Measurements from ENCODE around the gene ABO. TPM values are rescaled to one million over a fixed set of nuclear protein-coding genes. Genes with fewer than 3 reads are reported as not detected.

Gene ABO
- not detected for total RNA-seq (2021; fragmentation: NEBNext Ultra II Directional; extraction: Animal tissue kit (Norgen Biotek cat#: 25700))
- long read RNA-seq: 0 reads

DNA sequence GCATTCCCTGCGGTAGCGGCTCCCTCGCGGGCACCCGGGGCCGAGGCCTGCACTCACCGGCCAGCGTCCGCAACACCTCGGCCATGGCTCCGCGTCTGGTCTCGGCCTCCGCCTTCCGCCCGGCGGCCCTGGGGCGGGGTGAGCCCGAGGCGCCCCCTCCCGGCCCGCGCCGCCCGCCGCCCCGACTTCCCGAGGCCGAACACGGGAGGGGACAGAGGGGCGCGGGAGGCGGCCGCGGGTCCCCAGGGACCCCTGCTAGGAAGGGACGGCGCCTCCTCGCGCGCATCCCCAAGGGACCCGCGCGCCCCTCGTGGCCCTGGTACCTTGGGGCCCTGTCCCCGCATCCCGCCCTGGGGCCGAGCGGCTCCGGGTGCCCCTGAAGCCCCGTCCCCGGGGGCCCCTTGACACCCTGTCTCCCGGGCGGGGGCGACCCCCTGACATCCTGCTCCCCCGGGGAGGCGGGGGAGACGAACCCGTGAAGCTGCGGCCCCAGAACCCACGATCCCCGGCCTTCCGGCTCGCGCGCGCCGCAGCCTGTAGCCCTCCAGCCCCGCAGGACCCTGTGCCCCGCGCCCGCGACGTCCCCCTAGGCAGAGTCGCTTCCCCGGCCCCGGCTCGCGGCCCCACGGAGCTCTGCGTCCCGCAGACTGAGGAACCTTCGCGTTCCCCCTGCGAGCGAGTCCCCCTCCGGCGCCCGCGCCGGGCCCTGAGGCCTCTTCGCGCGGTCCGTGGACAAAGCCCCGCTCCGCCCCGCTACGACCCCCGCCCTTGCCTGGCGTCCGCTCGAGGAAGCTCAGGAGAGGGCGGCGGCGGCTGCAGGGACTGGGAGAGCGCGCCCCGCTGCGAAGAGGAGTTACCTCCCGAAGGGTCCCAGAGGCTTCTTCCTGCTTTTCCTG is at the start of gene ABO:
Gene ABO, minus strand, starts transcription at position 97 of the 896 bp plus-strand sequence.
- Mint-ChIP-seq H3K4me3 (no peak within 1 kb of the TSS), H3K27ac (no peak within 1 kb of the TSS), H3K4me1 (ENCODE audit: low read depth) (no peaks in the 10 kb centered on the region), H3K27me3 (ENCODE audit: insufficient read depth) (peaks cover 57% of the 10 kb centered on the region), H3K36me3 (ENCODE audit: low read depth) (no peaks in the 10 kb centered on the region), H3K9me3 (no peaks in the 10 kb centered on the region)
- 0 out of 2 replicates have a peak, but pooled peaks have one; percentile 10 for TF ChIP-seq CTCF (IDR thresholded peaks at IDR 0.05)
- no peak for DNase-seq

- no peaks in the 10 kb centered on the region for H3K4me1 Mint-ChIP-seq (ENCODE audit: low read depth)
- H3K36me3 Mint-ChIP-seq (ENCODE audit: low read depth): peaks cover 4% of the 10 kb centered on the region; the same call in 1 of the 2 replicates
- no peak overlapping the region for H3K27ac Mint-ChIP-seq
- H3K27me3 Mint-ChIP-seq (ENCODE audit: insufficient read depth): peaks cover 21% of the 10 kb centered on the region
- no peak overlapping the region for H3K4me3 Mint-ChIP-seq
- no peak for DNase-seq
- peaks cover 10% of the 10 kb centered on the region; the same call in 1 of the 2 replicates for H3K9me3 Mint-ChIP-seq
- TF ChIP-seq CTCF (IDR thresholded peaks at IDR 0.05): no peak
These were observed 49.1 kb upstream of the ABO start for GRCh38 chr9:133323991-133324703.

DNA sequence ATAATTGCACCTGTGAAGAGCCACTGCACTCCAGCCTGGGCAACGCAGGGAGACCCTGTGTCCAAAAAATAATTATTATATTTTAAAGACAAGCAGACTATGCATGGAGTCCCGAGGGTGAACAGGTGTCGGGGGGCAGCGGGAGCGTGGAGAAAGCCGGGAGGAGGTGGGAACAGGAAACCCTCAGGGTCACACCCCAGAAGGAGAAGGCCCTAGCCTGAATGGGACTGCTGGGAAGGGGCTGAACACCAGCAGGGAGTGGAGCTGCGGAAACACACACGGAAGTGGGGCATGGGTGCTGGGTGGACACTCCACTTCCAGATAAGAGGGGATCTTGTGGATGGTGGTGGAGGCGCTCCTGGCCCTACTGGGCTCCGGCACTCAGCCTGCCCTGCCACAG is 48.2 kb upstream of the ABO start:
- H3K27ac Mint-ChIP-seq: no peak overlapping the region

GRCh38 chr9:133322701-133323100 is 47.7 kb upstream of the ABO start:
- TF ChIP-seq CTCF (IDR thresholded peaks at IDR 0.05): no peak
- H3K36me3 Mint-ChIP-seq (ENCODE audit: low read depth): no peaks in the 10 kb centered on the region
- no peak for DNase-seq
- H3K4me3 Mint-ChIP-seq: no peak overlapping the region
- H3K9me3 Mint-ChIP-seq: peaks cover 10% of the 10 kb centered on the region; the same call in 1 of the 2 replicates
- no peak overlapping the region for H3K27ac Mint-ChIP-seq
- H3K4me1 Mint-ChIP-seq (ENCODE audit: low read depth): no peaks in the 10 kb centered on the region
- H3K27me3 Mint-ChIP-seq (ENCODE audit: insufficient read depth): peaks cover 21% of the 10 kb centered on the region

More for the DNA sequence above, 48.2 kb upstream of the ABO start:
- Mint-ChIP-seq H3K36me3 (ENCODE audit: low read depth) (no peaks in the 10 kb centered on the region), H3K27me3 (ENCODE audit: insufficient read depth) (peaks cover 21% of the 10 kb centered on the region), H3K4me3 (no peak overlapping the region), H3K9me3 (peaks cover 10% of the 10 kb centered on the region; the same call in 1 of the 2 replicates), H3K4me1 (ENCODE audit: low read depth) (no peaks in the 10 kb centered on the region)
- no peak for DNase-seq
- no peak for TF ChIP-seq CTCF (IDR thresholded peaks at IDR 0.05)

- DNase-seq: no peak
- no peak overlapping the region for H3K27ac Mint-ChIP-seq
- TF ChIP-seq CTCF (IDR thresholded peaks at IDR 0.05): no peak
- no peaks in the 10 kb centered on the region for H3K36me3 Mint-ChIP-seq (ENCODE audit: low read depth)
- no peaks in the 10 kb centered on the region for H3K4me1 Mint-ChIP-seq (ENCODE audit: low read depth)
- peaks cover 24% of the 10 kb centered on the region for H3K27me3 Mint-ChIP-seq (ENCODE audit: insufficient read depth)
- H3K4me3 Mint-ChIP-seq: no peak overlapping the region
- peaks cover 10% of the 10 kb centered on the region; the same call in 1 of the 2 replicates for H3K9me3 Mint-ChIP-seq
These were observed 46.5 kb upstream of the ABO start for GRCh38 chr9:133321411-133321935.

Measured in HFFc6 (cell line).